CD4-positive, alpha-beta T cell treated with Interferon alpha-2 for 1 hour (primary cell): ENCODE data around the gene ACSL1.
"Not testable (repeated sequence)": the region's sequence is repeated elsewhere in the genome, so short reads cannot be mapped to it uniquely, and the experiment has no call there.

Experiments used
- DNase-seq, 2 donors: peaks; one replicate each; pipeline ENCODE4 v3.0.0-alpha.2; 2020 to 2022

The ACSL1 gene

DNA sequence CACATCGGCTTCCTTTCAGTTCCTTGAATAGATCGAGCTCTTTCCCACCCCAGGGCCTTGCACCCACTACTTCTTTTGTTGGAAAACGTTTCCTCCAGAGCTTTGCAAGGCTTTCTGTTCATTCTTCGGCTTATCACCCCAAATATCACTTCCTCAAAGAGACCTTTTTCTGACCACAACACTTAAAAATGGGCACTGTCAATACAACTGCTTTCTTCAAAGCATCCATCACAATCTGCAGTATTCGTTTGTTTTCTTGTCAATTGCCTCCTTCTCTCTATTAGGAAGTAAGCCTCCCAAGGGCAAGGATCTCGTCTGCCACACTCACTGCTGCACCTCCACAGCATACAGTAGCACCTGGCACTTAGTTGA is 74.2 kb downstream of the ACSL1 start:
- no peak for DNase-seq

DNA sequence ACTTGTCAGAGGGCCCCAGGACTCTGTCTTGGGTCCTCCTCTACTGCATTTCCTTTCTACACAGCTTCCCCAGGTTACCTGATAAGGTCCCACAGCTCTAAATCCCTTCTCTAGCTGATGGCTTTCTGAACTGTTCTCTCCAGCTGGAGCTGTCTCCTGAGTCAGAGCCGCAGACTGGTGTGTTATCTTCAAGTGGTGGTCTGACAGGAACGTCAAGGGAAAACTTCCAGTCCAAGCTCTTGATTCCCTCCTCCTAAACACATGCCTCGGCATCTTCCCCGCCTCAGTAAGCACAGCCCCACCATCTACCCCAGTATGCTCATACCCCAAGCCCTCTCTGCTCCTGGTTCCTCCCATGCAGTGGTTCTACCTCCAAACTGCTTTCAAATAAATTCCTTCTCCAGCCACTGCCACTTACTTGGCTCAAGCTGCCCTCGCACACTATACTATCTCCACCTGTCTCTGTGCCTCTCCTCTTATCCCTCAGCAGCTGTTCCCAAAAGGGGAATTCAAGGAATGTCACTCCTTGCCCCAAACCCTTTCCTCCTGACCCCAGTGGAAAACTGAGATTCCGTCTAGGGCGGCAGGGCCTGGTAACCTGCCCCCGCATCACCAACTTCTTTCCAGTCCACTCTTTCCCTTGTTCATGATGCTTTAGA is 74.7 kb downstream of the ACSL1 start:
- DNase-seq, result no peak

DNA sequence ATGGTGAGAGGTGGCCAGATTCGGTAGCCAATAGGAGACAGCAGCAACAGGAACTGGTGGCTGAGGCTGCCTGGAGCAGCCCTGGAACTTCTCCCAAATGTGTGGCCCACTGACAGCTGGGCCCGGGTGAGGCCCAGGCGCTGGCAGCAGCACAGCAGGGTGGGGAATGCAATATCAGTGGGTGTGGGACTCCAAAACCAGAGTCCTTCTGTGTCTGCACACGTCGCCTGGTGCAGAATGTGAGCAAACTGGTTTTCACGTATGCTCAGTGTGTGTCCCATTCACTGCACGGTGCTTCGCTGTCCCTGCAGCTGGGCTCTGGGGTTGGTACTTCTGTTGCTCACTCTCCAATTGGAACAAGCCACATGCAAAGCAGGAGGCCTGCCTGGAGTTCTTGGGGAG is 77.5 kb downstream of the ACSL1 start:
- DNase-seq, result no peak

DNA sequence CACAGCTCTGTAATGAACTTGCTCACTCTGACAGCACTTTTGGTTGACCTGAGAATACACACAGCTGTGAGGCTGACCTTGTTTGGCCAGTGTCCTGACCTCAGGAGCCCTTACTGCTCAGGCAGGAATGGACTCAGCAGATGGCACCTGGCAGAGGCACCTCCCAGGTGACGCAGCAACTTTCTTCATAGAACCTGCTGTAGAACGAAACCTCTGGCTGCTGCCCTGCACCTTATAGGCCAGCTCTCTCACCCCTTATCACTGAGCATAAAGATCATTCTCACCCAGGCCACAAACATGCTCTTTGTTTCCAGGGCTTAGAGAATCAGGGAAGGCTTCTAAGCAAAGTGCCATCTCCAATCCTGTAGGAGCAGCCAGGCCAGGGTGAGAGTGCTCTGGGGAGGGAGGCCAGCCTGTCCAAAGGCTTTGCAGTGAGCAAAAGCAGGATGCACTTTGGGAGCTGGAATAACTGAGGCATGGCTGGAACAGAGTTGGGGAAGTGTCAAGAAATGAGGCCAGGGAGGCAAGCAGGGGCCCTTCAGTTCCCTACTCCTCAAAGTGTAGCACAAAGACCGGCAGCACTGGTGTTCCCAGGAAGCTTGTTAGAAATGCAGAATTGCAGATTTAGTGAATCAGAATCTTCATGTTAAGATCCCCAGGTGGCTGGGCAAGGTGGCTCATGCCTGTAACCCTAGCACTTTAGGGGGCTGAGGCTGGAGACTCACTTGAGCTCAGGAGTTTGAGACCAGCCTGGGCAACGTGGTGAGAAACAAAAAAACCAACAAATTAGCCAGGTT is 78.5 kb downstream of the ACSL1 start:
- DNase-seq, result no peak

DNA sequence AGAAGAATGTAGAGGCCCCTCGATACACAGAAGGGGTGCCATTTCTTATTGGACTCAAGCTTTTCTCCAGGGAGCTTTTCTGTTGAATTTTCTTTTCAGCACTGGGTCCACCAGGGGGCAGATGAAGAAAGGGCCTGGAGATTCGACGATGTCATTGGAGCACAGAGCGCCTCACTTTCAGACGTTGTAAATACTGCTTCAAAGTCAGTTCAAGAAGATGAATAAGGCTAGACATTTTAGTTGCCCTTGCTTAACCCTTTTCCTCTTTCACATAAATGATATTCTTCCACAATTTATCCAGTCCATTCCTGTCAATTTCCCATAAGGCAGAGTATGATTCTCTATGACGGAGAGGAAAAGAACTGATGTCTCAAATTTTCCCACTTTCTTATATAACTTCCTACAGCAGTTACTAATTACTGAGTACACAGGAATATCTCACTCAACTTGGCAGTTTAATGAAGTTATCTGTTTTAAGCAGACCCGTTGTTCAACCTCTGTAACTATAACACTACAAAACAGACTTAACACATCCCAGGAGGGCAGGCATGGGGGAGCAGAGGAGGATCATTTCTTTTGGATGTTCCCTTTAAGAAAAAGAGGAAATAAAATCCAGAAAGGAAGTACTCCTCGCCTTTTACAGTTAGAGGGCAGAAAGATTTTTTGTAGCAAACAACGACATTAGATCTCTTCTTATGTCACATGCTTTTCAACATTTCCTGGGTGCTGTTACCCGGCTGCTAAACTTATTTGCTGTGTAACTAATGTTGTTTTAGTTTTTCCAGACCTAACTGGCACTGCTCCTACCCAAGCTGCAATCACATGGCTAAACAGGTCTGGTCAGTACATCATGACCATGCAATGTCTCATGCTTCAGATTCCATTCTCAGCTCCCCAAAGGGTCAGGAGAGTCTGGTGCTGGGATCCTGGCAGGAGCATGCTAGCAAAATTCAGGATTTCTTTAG is 79.7 kb downstream of the ACSL1 start:
- DNase-seq, result peak; percentile 72 to 75

DNA sequence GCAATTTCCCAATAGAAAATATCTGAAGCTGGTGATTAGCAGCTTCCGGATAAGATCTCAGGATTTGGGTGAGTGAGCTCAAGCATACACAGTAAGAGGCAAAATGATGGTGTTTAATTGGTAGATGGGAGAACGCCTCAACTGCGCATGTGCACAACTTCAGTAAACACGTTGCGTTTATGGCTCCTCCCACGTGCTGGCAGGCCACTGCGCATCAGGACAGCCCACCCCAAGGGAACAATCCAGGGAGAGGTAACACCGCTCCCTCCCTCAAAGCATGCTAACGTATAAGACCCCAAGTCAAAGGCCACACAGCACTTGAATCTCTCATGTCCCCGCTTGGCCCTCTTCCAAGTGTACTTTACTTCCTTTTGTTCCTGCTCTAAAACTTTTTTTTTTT is 81.5 kb downstream of the ACSL1 start:
- no peak for DNase-seq

DNA sequence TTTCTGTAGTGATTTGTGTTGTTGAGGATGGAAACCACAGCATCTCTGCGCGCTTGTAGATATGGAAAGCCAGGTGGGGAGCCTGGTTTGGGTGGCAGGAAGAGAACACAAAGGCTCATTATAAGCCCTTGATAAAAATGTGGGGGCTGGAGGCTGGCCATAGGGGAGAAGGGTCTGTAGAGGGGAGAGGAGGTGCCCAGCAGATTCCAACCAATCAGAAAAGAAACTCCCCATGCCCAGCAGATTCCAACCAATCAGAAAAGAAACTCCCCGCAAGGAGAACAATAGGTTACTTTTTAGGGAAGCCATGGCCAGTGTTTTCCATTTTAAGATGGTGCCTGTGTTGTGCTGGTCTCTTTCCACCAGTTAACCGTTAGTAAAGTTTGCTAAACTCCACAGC is 82.1 kb downstream of the ACSL1 start:
- DNase-seq, result no peak

DNA sequence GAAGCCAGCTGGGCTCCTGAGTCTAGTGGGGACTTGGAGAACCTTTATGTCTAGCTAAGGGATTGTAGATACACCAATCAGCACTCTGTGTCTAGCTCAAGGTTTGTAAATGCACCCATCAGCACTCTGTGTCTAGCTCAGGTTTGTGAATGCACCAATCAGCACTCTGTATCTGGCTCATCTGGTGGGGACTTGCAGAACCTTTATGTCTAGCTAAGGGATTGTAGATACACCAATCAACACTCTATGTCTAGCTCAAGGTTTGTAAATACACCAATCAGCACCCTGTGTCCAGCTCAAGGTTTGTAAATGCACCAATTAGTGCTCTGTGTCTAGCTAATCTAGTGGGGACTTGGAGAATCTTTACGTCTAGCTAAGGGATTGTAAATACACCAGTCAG is 84.1 kb downstream of the ACSL1 start:
- DNase-seq, result not testable (repeated sequence)

DNA sequence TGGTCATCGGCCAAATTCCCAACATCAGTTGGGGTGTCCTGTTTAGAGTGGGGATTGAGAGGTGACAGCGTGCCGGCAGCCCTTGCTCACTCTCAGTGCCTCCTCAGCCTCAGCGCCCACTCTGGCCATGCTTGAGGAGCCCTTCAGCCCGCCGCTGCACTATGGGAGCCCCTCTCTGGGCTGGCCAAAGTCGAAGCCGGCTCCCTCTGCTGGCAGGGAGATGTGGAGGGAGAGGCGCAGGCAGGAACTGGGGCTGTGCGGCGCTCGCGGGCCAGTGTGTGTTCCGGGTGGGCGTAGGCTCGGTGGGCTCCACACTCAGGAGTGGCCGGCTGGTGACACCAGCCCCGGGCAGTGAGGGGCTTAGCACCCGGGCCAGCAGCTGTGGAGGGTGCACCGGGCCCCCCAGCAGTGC is 84.8 kb downstream of the ACSL1 start:
- DNase-seq, result no peak

DNA sequence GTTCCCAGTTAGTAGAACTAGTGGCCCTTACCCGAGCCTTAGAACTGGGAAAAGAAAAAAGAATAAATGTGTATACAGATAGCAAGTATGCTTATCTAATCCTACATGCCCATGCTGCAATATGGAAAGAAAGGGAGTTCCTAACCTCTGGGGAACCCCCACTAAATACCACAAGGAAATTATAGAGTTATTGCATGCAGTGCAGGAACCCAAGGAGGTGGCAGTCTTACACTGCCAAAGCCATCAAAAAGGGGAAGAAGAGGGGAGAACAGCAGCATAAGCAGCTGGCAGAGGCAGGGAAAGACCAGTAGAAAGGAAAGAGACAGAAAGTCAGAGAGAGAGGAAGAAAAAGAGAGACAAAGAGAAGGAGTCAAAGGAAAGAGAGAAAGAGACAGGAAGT is 86.2 kb downstream of the ACSL1 start:
- DNase-seq, result peak in 1 of 2 donors; percentile 28

DNA sequence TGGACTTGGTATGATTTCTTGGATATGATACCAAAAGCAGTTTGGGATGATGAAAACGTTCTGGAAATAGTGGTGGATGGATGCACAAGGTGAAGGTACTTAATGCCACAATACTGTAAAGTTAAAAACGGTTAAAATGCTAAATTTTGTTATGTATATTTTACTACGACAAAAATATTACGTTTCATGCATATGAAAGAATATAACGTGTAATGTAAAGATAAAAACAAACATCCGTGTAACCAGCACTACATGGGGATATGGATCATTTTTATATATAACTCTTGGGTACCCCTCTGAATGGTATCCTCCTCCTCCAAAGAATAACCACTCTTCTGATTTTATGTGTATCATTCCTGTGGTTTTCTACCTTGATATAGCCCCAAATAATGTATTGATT is 91.0 kb downstream of the ACSL1 start:
- no peak for DNase-seq

DNA sequence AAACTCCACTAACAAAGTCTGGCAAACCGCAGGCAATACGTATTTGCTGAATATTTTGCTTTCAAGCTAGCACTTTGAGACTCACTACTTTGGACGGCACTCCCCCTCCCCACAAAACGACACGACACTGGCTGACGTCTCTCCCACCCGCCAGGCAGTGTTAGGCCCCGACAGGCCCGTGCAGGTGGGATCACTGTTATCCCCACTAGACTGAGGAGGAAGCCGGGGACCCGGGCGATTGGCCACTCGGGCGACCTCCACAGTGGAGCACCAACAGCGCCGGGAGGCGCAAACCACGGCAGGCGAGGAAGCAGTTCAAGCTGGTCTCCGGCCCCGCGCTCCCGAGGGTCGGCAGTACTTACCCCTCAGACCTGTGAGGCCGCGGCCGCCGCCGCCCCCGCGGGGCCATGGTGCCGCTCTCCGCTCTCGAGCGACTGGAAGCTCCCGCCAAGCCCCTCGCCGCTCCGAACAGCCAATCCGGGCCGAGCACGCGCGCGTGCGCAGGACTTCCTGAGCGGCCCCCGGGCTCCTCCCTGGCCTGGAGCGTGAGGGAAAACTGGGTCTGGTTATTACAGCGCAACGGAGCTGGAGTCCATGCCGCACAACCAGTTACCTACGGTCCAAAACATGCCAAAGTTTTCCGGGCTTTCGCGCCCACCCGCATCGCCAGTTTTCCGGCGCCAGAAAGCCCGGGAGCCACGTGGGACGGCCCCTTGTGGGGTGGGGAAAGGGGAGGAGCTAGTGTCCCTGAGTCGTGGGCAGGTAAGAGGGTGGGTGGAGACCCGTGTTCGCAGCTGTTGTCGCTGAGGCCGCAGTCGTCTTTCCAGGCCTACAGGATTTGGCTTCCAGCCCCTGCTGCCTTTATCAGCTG is 91.9 kb downstream of the ACSL1 start, which contains the start of gene CENPU:
TSS of gene CENPU (minus strand) at position 443 of the 871 bp plus-strand sequence. CDS start at position 409, 34 bp downstream.
- DNase-seq, result peak; percentile 95 to 97

DNA sequence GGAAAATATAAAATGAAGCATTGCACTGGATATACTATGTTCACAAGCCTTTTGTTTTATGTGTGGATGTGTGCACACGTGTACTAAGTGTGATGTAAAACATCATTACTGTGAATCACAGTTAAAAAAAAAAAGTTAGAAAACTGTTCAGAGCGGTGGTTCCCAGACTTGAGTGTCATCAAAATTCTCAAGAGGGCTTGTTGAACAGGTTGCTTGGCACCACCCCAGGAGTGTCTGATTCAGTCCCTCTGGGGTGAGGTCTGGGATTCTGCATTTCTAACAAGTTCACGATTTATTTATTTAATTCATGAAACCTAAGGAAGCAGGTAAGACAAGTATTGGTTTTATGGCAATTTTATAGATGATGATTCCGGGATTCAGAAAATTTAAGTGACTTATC is 93.6 kb downstream of the ACSL1 start:
- DNase-seq, result no peak

DNA sequence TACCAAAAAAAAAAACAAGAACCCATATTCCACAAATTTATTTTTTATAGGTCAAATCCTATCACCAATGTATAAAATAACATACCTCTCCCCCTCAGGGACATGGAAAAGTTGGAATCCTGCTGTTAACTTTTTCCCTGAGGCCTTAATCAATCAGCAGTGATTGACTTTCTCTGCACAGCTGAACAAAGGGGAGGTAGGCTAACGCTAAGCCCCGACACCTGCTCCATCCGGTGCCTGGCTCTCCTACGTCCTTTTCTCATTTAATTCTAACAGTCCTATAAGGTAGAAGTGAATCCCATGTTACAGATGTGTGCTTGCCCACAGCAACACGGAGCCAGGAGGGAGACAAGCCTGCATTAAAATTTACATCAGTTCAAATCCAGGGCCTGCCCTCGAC is 94.7 kb downstream of the ACSL1 start:
- no peak for DNase-seq

DNA sequence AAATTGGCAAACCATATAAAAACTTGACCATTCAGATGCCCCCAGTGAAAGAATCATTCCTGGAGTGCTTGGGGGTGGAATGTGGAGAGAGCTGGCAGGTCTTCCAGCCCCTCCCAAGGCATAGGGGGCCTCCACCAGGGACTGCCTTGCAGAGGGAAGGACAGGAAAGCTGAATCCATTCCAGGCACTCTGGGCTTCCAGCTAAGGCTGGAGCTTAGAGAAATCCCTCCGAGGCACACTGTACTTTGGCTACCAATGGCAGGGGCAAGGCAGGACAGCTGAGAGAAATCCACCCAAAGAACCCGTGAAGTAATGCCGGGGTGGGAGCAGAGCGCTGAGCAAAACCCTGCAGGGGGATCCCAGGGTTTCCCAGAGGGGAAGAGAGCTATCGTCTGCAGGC is 95.8 kb downstream of the ACSL1 start:
- no peak for DNase-seq

DNA sequence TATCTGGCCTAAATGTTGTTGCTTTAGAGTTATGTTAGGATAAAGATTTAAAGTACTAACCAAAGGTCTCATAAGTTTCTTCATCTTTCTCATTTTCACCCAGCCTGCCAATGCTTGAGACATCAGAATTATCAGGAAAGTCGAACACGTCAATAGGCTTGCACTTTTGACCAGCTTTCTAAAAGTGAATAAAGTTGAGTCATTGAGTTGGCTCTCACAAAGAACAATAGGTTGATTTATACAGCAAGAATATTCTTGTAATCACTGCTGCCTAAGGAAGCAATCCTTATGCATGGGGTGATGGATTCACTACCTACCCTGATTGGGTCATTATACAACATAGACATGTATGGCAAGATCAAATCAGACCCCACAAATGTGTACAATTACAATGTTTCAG is 96.9 kb downstream of the ACSL1 start:
- no peak for DNase-seq

DNA sequence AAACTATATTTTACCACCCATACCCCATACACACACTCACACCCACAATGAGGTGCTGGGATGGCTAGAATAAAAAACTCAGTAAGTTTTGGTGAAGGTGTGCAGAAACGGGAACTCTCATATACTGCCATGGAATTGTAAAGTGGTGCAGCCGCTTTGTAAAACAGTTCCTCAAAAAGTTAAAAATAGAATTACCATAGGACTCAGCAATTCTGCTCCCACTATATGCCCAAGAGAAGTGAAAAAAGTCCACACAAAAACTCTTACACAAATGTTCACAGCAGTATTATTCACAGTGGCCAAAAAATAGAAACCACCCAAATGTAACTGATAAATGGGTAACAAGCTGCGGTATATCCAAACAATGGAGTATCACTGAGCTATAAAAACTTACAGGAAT is 98.3 kb downstream of the ACSL1 start:
- no peak for DNase-seq

DNA sequence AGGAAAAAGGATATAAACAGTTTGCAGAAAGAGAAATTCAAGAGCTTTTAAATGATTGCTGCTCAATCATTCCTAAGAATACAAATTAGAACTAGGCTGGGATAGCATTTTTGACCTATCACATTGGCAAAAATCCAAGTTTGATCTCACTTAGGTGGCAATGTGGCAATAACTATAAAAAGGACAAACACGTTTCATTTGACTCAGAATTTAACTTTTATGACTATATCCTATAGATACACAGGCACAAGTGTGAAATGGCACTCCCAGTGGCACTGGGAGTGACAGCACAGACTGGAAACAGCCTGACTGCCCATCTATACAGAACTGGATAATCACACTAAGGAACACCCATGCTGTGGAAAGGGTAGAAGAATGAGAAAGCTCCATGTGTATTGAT is 103.0 kb downstream of the ACSL1 start:
- DNase-seq, result no peak

DNA sequence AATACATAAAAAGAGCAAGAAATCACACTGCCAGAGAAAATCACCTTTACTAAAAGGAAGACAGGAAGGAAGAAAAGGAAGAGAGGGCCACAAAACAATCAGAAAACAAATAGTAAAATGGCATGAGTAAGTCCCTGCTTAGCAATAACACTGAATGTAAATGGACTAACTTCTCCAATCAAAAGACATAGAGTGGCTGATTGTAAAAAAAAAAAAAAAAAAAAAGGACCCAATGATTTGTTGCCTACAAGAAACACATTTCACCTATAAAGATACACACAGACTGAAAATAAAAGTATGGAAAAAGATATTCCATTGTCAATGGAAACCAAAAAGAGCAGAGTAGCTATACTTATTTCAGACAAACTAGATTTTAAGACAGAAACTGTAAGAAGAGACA is 104.5 kb downstream of the ACSL1 start:
- no peak for DNase-seq

DNA sequence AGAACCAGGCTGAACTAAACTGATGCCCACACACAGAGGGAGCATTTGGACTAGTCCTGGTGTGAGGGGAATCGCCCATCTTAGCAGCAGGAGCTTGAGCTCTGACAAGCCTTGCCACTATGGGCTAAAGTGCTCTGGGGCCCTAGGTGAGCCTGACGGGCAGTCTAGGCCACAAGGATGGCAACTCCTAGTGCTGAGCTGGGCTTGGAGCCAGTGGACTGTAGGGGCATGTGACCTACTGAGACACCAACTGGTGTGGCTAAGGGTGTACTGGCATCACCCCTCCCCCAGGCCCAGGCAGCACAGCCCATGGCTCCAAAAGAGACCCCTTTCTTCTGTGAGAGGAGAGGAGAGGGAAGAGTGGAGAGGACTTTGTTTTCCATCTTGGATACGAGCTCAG is 106.4 kb downstream of the ACSL1 start:
- DNase-seq, result no peak

DNA sequence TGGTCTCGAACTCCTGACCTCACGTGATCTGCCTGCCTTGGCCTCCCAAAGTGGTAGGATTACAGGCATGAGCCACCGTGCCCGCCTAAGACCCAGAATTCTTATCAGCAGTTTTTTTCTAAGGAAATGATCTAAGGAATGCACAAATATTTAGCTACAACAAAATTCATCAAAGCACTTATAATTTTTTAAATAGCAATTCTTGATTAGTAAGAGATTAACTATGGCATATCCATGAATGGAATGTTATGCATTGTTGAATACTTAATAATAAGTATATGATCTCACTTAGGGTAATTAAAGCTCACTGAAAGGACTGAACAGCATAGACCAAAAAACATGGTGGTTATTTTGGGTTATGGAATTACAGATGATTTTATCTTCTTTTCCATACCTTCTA is 110.2 kb downstream of the ACSL1 start:
- no peak for DNase-seq

DNA sequence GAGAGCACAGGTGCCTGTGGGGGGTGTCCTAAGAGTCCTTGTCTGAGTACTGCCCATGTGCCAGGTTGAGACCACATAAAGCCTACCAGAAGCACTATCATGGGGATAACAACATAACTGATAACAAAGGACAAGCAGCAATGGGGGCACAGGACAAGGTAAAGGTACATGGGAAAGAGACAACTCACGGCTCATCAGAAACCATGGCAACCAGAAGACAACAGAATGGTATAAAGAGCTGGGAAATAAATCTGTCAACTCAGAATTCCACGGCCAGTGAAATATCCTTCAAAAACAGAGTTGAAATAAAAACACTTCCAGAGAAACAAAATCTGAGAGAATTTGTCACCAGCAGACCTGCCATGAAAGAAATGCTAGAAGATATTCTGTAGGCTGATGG is 111.9 kb downstream of the ACSL1 start:
- DNase-seq, result no peak
